Vagina (tissue), 2 donors: ENCODE measurements around the gene SRSF3. TPM values are rescaled to one million over a fixed set of nuclear protein-coding genes. Genes with fewer than 3 reads are reported as not detected.

Source experiments
- DNase-seq, 2 donors: peaks; one replicate each; pipeline ENCODE4 v3.0.0-alpha.2; 2017; ENCODE audit errors: extremely low spot score in 2 of 2
- H3K27ac ChIP-seq: fragments of 200-600 bp; sonication (generic); one replicate; pipeline ENCODE4 v1.5.1; 2019
- H3K27me3 ChIP-seq: fragments of 200-600 bp; sonication (generic); one replicate; pipeline ENCODE4 v1.5.1; 2019
- H3K36me3 ChIP-seq, 2 donors: fragments of 200-600 bp; sonication (generic); one replicate each; pipeline ENCODE4 v1.5.1; 2017 to 2019
- H3K4me1 ChIP-seq: fragments of 200-600 bp; sonication (generic); one replicate; pipeline ENCODE4 v1.5.1; 2019
- H3K4me3 ChIP-seq, 2 donors: fragments of 200-600 bp; sonication (generic); 1 replicate in 1 of 2; 2 replicates in 1 of 2; pipeline ENCODE4 v1.5.1; 2016 to 2019
- H3K9me3 ChIP-seq: fragments of 200-600 bp; sonication (generic); one replicate; pipeline ENCODE4 v1.5.1; 2019
- POLR2A ChIP-seq, 2 donors: fragments of 450-650 bp; IDR thresholded peaks; one replicate each; pipeline ENCODE4 v1.6.1; 2017; ENCODE audit warnings: antibody characterized with exemption in 2 of 2, mild to moderate bottlenecking in 2 of 2, moderate library complexity in 2 of 2
- POLR2AphosphoS5 ChIP-seq, 2 donors: sonication (generic); formaldehyde crosslinking; IDR thresholded peaks; one replicate each; pipeline ENCODE4 v1.9.0; 2017; ENCODE audit warnings: antibody characterized with exemption in 2 of 2, mild to moderate bottlenecking in 2 of 2, low read depth in 1 of 2; ENCODE audit not compliant: insufficient read depth in 1 of 2
- intact Hi-C: fragments of 100-400 bp; cut with DNase I; formaldehyde crosslinking; loops from one replicate; pipeline ENCODE4 v1.15.1; 2023
- total RNA-seq: library from RNA; depleted of rRNA; stranded (reverse); fragments of >200 nt; gene quantifications from one replicate; pipeline ENCODE4 v1.2.3, GENCODE V29; 2016
- TF ChIP-seq, protein P1 (sequence below), 3 experiments: fragments of 450-650 bp in 2 of 3; fragments of 200-600 bp in 1 of 3; sonication (generic) in 1 of 3; IDR thresholded peaks; one replicate each; pipeline ENCODE4 v1.5.1; 2017 to 2019; ENCODE audit warnings: antibody characterized with exemption in 3 of 3, mild to moderate bottlenecking in 2 of 3, moderate library complexity in 2 of 3

The SRSF3 gene
- total RNA-seq, 1 donor from 2014 or later = 144 TPM

DNA sequence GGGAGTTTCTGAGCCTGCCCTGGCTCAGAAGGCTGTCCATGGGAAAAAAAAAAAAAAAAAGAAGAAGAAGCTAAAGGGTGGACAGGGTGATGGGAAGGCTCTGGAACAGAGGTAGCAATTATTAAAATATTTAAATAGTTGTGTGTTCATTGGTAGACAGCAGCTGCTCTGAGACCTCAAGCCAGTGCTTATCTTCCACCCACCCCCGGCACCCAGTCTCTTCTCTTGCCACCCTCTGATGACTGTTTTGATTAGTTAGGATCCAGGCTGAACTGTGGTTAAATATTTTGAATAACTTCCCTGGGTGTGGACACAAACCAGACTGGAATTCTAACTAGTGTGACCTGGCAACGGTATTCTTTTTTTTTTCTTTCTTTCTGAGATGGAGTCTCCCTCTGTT is 16.9 kb upstream of the SRSF3 start:
- intact Hi-C loops = no loop called here
- H3K4me1 ChIP-seq = peaks cover 5% of the 10 kb centered on the region
- H3K27ac ChIP-seq = no peak overlapping the region
- H3K9me3 ChIP-seq = no peaks in the 10 kb centered on the region
- no peaks in the 10 kb centered on the region for H3K36me3 ChIP-seq
- TF ChIP-seq, protein P1, sequence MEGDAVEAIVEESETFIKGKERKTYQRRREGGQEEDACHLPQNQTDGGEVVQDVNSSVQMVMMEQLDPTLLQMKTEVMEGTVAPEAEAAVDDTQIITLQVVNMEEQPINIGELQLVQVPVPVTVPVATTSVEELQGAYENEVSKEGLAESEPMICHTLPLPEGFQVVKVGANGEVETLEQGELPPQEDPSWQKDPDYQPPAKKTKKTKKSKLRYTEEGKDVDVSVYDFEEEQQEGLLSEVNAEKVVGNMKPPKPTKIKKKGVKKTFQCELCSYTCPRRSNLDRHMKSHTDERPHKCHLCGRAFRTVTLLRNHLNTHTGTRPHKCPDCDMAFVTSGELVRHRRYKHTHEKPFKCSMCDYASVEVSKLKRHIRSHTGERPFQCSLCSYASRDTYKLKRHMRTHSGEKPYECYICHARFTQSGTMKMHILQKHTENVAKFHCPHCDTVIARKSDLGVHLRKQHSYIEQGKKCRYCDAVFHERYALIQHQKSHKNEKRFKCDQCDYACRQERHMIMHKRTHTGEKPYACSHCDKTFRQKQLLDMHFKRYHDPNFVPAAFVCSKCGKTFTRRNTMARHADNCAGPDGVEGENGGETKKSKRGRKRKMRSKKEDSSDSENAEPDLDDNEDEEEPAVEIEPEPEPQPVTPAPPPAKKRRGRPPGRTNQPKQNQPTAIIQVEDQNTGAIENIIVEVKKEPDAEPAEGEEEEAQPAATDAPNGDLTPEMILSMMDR (IDR thresholded peaks at IDR 0.05) = no peak
- TF ChIP-seq POLR2A (IDR thresholded peaks at IDR 0.05) = no peak
- no peak for TF ChIP-seq POLR2AphosphoS5 (IDR thresholded peaks at IDR 0.05; ENCODE audit: insufficient read depth in 1 of 2, low read depth in 1 of 2)
- no peaks in the 10 kb centered on the region for H3K27me3 ChIP-seq
- no peak for DNase-seq
- H3K4me3 ChIP-seq = no peak overlapping the region

DNA sequence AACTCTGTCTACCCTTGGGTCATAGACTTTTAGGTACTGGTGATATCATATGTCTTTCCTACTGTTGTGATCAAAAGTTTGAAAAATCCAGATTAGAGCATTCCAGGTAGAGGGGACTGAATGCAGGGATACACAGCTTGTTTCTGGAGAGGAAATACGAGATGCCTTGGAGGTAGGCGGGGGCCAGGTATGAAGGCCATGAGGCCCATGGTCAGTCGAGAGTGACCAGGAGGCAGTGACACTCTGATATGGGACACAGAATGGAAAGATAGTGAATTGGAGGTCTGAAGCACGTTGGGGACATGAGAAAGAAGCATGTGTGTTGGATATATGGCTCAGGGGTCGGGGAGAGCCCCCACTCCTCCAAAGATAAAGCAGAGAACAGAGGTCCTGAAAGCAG is 16.1 kb upstream of the SRSF3 start:
- TF ChIP-seq POLR2AphosphoS5 (IDR thresholded peaks at IDR 0.05; ENCODE audit: insufficient read depth in 1 of 2, low read depth in 1 of 2) = no peak
- TF ChIP-seq, protein P1 (IDR thresholded peaks at IDR 0.05) = no peak
- TF ChIP-seq POLR2A (IDR thresholded peaks at IDR 0.05) = no peak
- intact Hi-C loops = no loop called here
- Histone ChIP-seq H3K4me1 (peaks cover 5% of the 10 kb centered on the region), H3K9me3 (no peaks in the 10 kb centered on the region), H3K27ac (no peak overlapping the region), H3K4me3 (no peak overlapping the region), H3K36me3 (no peaks in the 10 kb centered on the region), H3K27me3 (no peaks in the 10 kb centered on the region)
- DNase-seq = no peak

DNA sequence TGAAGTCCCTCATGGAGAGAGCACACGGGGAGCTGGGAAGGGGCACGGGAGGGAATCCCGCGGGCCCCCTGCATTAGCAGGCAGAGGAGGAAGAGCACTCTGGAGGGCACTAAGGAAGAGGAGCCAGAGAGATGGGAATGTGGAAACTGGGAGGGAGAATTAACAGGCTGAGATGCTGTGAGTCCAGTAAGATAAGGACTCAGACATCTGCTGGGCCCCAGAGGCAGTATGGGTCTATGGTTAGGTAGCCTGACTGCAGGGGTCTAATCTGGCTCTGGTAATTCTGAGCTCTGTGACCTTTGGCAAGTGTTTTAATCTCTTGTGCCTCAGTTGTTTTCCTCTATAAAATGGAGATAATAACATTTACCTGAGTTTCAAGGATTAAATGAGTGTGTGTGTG is 15.7 kb upstream of the SRSF3 start:
- H3K27me3 ChIP-seq = no peaks in the 10 kb centered on the region
- intact Hi-C loops = no loop called here
- no peaks in the 10 kb centered on the region for H3K9me3 ChIP-seq
- TF ChIP-seq POLR2AphosphoS5 (IDR thresholded peaks at IDR 0.05; ENCODE audit: insufficient read depth in 1 of 2, low read depth in 1 of 2) (no peak), POLR2A (IDR thresholded peaks at IDR 0.05) (no peak)
- TF ChIP-seq, protein P1 (IDR thresholded peaks at IDR 0.05) = no peak
- H3K36me3 ChIP-seq = no peaks in the 10 kb centered on the region
- peaks cover 5% of the 10 kb centered on the region for H3K4me1 ChIP-seq
- no peak for DNase-seq
- H3K27ac ChIP-seq = peak overlapping the region; percentile 72
- no peak overlapping the region for H3K4me3 ChIP-seq

DNA sequence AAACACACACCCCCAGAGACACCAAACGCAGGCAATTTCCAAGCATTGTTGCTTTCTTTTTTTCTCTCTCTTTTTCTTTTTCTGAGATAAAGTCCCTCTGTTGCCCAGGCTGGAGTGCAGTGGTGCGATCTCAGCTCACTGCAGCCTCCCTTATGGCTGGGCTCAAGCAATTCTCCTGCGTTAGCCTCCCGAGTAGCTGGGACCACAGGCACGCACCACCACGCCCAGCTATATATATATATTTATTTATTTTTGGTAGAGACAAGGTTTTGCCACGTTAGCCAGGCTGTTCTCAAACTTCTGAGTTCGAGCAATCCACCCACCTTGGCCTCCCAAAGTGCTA is 14.0 kb upstream of the SRSF3 start:
- no peak for DNase-seq
- Histone ChIP-seq H3K27me3 (no peaks in the 10 kb centered on the region), H3K36me3 (no peaks in the 10 kb centered on the region), H3K4me3 (no peak overlapping the region), H3K4me1 (peaks cover 5% of the 10 kb centered on the region), H3K27ac (peak overlapping the region; percentile 72), H3K9me3 (no peaks in the 10 kb centered on the region)
- intact Hi-C loops = no loop called here
- TF ChIP-seq, protein P1 (IDR thresholded peaks at IDR 0.05) = no peak
- TF ChIP-seq POLR2AphosphoS5 (IDR thresholded peaks at IDR 0.05; ENCODE audit: insufficient read depth in 1 of 2, low read depth in 1 of 2) (no peak), POLR2A (IDR thresholded peaks at IDR 0.05) (no peak)

DNA sequence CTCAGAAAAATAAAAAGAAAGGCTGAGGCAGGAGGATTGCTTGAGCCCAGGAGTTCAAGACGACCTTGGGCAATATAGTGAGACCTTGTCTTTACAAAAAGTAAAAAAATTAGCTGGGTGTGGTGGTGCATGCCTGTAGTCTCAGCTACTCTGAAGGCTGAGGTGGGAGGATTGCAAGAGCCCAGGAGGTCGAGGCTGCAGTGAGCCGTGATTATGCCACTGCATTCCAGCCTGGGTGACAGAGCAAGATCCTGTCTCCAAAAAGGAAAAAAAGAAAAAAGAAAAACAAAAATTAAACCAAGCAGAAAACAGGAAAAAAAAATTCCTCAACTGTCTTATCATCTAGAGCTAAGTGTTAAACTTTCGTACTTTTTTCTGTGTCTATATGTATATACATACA is 12.4 kb upstream of the SRSF3 start:
- TF ChIP-seq POLR2AphosphoS5 (IDR thresholded peaks at IDR 0.05; ENCODE audit: insufficient read depth in 1 of 2, low read depth in 1 of 2) (no peak), POLR2A (IDR thresholded peaks at IDR 0.05) (no peak)
- TF ChIP-seq, protein P1 (IDR thresholded peaks at IDR 0.05) = no peak
- Histone ChIP-seq H3K4me3 (no peak overlapping the region), H3K36me3 (no peaks in the 10 kb centered on the region), H3K27me3 (no peaks in the 10 kb centered on the region), H3K9me3 (no peaks in the 10 kb centered on the region), H3K4me1 (peaks cover 5% of the 10 kb centered on the region), H3K27ac (no peak overlapping the region)
- DNase-seq = no peak
- intact Hi-C loops = no loop called here
